Measurements from ENCODE around the gene CADM4. TPM values are rescaled to one million over a fixed set of nuclear protein-coding genes. Genes with fewer than 3 reads are reported as not detected.
"Not testable (repeated sequence)": the region's sequence is repeated elsewhere in the genome, so short reads cannot be mapped to it uniquely, and the experiment has no call there.

CADM4 gene
- total RNA-seq, 2 donors from 2014 or later = 0.22 to 0.61 TPM

DNA sequence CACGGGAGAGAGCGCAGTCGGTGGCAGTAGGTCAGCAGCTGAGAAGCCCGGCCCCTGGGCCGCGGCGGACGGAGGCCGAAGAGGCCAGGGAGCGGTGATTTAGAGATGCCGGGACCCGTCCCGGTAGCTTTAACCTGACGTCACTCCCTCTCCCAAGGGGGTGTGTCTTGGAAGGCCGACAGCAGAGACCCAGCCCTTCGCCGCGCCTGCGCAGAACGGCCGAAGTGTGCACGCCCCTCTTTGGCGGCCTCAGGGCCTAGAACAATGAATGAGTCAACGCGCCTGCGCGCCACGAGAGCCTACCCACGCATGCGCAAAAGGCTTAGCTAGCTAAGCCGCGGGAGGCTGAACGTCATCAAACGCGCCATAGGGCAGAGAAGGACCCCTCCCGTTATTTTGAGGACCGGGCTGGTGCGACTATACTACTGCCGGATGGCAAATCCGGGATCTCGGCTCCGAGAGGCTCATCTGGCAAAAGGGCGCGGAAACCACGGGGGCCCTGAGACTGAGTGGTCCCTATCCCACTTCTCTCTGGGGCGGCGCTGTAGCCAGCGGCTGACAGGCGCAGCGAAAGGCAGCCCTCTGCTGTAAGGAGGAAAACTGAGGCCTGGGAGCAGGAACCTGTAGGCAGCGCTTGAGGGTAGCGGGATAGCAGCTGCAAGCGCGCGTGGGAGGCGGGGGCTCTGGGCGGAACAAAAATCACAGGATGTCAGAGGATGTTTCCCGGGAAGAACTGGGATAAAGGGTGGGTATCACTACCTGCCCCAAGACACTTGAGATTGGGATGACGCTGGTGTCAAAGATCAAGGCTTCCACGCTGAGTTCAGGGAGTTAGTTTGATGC lies 43.4 kb downstream of the CADM4 start, which contains the start of the genes IRGQ and ZNF576:
TSS of gene IRGQ (minus strand) at position 136 of the 843 bp plus-strand sequence. CDS start 796 bp downstream, outside the sequence.
TSS of gene ZNF576 (plus strand) at position 597 of the 843 bp plus-strand sequence. CDS start 514 bp downstream, outside the sequence.
- H3K36me3 Mint-ChIP-seq (ENCODE audit: low read depth) = peaks cover 72% of the 10 kb centered on the region
- peaks cover 24% of the 10 kb centered on the region for H3K4me1 Mint-ChIP-seq
- H3K27ac Mint-ChIP-seq = peak within 1 kb of the TSS; percentile 99
- H3K4me3 Mint-ChIP-seq = peak within 1 kb of the TSS; percentile 94
- no peaks in the 10 kb centered on the region for H3K27me3 Mint-ChIP-seq
- ATAC-seq (replicated peaks) = peak; percentile 89
- no peaks in the 10 kb centered on the region for H3K9me3 Mint-ChIP-seq

DNA sequence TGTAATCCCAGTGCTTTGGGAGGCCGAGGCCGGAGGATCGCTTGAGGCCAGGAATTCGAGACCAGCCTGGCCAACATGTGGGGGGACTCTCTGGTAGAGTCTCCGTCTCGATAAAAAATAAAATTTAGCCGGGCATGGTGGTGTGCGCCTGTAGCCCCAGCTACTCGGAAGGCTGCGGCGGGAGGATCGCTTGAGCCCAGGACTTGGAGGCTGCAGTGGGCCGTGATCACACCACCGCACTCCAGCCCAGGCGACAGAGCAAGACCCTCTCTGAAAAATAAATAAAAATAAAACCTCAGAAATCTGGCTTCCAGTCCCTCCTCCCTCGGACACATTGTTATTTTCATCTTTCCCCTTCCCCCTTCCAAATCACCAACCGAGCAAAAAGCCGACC lies 44.0 kb downstream of the CADM4 start:
- H3K4me1 Mint-ChIP-seq = peaks cover 28% of the 10 kb centered on the region

DNA sequence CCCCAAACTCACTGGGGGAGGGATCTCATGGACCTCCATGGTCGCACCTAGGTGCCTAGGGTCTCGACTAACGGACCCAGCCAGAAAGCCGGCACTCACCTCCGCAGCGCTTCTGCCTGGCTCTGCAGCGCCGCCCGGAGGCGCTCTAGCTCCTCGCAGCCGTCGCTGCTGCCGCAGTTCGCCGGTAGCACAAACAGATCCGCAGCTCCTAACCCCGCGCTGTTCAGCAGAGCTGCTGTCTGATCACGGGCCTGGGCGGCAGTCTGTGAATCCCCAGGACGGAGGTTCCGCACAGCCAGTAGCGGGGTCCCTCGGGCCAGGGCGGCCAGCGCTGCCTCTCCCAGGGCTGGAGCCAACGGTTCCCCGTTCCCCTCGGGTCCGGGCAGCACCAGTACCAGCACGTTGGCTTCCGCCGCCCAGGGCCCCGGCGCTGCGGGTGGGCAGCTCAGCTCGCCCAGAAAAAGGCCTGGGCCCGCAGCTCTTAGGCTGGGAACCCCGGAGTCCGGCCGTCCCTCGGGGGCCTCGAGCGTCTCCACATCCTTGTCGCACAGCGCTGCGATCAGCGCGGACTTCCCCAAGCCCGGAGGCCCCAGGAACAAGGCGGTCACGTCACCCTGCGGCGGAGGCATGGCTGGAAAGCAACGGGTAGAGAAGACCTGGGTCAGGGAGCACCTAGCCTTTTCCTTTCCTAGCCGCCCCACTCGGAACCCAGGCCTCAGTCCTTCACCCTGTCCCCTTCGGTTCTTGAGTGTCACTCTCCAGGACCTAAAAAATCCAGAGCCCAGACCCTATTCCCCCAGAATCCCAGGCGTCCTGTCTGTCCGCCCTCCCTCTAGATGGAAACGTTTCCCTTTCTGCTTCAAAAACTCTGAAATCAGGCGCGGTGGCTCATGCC lies 44.7 kb downstream of the CADM4 start:
- Mint-ChIP-seq H3K4me3 (peak overlapping the region; percentile 94), H3K4me1 (peaks cover 31% of the 10 kb centered on the region), H3K27ac (peak overlapping the region; percentile 99), H3K27me3 (no peaks in the 10 kb centered on the region), H3K36me3 (ENCODE audit: low read depth) (peaks cover 73% of the 10 kb centered on the region), H3K9me3 (no peaks in the 10 kb centered on the region)
- peak; percentile 61 for ATAC-seq (replicated peaks)

More for the DNA sequence above, 44.0 kb downstream of the CADM4 start:
- Mint-ChIP-seq H3K27ac (peak overlapping the region; percentile 99), H3K9me3 (no peaks in the 10 kb centered on the region), H3K4me3 (peak overlapping the region; percentile 94), H3K27me3 (no peaks in the 10 kb centered on the region), H3K36me3 (ENCODE audit: low read depth) (peaks cover 75% of the 10 kb centered on the region)
- ATAC-seq (replicated peaks) = peak; percentile 11

DNA sequence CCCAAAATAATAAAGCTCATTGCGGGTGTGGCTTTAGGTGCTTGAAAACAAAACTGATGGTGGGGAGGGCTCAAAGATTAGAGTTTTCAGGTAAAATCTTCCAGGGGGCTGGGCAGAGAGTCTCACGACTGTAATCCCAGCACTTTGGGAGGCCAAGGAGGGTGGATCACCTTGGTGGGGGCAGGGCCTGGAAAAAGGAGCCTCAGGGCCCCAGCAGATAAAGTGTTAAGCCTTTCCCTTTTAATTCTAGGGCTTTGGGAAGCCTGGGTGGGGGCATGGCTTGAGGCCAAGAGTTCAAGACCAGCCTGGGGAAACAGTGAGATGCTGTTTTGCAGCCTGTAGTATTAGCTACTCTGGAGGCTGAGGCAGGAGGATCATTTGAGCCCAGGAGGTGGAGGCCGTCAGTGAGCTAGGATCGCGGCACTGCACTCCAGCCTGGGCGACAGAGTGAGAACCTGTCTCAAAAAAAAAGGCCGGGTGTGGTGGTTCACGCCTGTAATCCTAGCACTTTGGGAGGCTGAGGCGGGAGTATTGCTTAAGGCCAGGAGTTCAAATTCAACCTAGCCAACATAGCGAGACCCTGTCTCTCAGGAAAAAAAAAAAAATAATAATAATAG lies 45.5 kb downstream of the CADM4 start:
- Mint-ChIP-seq H3K36me3 (ENCODE audit: low read depth) (peaks cover 66% of the 10 kb centered on the region), H3K27ac (peak overlapping the region; percentile 99), H3K4me1 (peaks cover 31% of the 10 kb centered on the region), H3K9me3 (no peaks in the 10 kb centered on the region), H3K27me3 (no peaks in the 10 kb centered on the region), H3K4me3 (peak overlapping the region; percentile 94)
- ATAC-seq (replicated peaks) = no peak

DNA sequence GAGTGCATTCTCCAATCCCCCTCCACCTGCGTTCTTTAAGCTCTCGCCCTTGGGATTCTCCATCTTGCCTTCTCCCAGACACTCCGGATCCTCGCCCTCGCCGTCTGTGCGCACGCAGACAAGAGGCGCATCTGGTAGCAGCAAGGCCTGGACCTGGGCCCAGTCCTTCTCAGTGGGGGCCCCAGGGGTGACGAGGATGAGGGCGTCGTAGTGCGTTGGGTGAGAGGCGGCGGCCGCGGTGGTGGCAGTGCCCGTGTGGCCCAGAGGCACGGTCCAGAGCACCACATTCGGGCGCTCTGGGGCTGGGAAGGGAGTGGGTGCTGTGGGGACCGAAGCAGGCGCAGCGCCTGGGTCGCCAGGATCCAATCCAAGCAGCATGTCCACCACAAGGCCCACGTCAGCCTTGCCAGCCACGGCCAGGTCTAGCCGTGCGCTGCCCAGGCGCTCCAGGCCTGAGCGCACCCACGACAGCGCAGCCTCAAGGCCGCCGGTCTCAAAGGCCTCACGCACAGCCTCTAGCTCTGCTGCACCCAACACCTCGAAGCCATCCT lies 46.8 kb downstream of the CADM4 start:
- H3K9me3 Mint-ChIP-seq = no peaks in the 10 kb centered on the region
- peaks cover 27% of the 10 kb centered on the region for H3K4me1 Mint-ChIP-seq
- no peak for ATAC-seq (replicated peaks)
- no peaks in the 10 kb centered on the region for H3K27me3 Mint-ChIP-seq
- peak overlapping the region; percentile 43 for H3K27ac Mint-ChIP-seq
- H3K4me3 Mint-ChIP-seq = peak overlapping the region; percentile 94
- peaks cover 53% of the 10 kb centered on the region for H3K36me3 Mint-ChIP-seq (ENCODE audit: low read depth)

DNA sequence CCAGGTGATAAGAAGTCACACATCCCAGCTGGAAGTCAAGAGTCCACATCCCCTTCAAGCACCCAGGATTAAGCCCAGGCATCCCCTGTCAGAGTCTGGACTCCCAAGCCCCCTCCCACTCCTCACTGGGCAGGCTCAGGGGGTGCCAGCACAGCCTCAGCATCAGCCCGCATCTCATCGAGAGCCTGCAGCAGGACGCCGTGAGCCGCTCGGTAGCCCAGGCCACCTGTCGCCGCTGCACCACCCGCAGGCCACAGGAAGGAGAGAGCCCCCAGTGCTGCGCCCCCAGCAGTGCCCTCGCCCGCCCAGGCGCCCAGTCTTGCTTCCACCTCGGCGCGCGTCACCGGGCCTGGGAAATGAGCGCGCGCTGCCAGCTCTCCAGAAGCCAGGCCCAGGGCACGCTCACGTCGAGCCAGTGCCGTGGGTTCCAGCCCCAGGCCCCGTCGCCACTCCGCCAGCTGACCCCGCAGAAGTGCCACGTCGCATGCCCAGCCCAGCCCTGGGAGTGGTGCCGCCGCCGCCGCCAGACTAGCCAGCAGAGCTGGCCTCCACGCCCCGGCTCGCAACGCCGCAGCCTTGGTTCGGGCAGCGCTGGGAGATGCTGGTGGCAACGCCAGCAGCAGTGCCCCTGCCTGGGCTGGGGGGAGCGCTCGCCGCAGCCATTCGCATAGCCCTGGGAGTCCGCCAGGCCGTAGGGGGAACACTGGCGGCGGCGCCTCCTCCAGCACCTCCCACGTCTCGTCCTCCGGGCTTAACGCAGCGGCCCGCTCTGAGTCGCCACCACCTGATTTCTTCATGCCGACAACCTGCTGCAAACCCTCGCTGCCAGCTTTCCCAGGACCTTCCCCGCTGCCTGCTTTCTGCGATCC lies 47.5 kb downstream of the CADM4 start:
- Mint-ChIP-seq H3K27ac (no peak overlapping the region), H3K27me3 (no peaks in the 10 kb centered on the region), H3K9me3 (no peaks in the 10 kb centered on the region), H3K36me3 (ENCODE audit: low read depth) (peaks cover 49% of the 10 kb centered on the region), H3K4me1 (peaks cover 21% of the 10 kb centered on the region), H3K4me3 (no peak overlapping the region)
- no peak for ATAC-seq (replicated peaks)

DNA sequence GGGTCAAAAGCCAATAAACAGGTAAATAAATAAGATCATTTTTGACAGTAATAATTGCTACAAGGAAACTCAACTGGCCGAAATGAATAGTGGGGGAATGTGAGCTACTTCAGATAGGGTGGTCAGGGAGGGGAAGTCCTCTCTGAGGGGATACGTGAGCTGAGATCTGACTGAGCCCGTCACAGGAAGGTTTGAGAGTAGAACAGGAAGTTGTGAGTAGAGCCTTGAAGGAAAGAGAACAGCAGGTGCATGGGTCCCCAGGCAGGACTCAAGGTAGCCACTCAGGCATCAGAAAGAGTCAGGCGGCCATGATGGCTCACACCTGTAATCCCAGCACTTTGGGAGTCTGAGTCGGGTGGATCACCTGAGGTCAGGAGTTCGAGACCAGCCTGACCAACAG lies 50.0 kb downstream of the CADM4 start:
- H3K4me3 Mint-ChIP-seq = no peak overlapping the region
- H3K27me3 Mint-ChIP-seq = no peaks in the 10 kb centered on the region
- peaks cover 16% of the 10 kb centered on the region for H3K4me1 Mint-ChIP-seq
- no peak overlapping the region for H3K27ac Mint-ChIP-seq
- ATAC-seq (replicated peaks) = no peak
- H3K9me3 Mint-ChIP-seq = no peaks in the 10 kb centered on the region
- peaks cover 45% of the 10 kb centered on the region for H3K36me3 Mint-ChIP-seq (ENCODE audit: low read depth)

DNA sequence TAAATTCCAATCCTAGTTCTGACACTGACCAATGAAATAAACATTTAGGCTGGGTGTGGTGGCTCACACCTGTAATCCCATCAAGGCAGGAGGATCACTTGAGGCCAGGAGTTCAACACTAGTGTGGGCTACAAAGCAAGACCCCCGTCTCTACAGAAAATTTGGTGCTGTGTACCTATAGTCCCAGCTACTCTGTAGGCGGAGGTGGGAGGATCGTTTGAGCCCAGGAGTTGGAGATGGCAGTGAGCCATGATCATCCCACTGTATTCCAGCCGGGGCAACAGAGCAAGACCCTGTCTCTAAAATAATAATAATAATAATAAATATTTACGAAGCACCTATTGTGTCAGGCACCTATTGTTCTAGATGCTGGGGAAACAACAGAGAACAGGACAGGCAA lies 50.4 kb downstream of the CADM4 start:
- Mint-ChIP-seq H3K9me3 (no peaks in the 10 kb centered on the region), H3K4me3 (no peak overlapping the region), H3K36me3 (ENCODE audit: low read depth) (peaks cover 45% of the 10 kb centered on the region), H3K27me3 (no peaks in the 10 kb centered on the region), H3K4me1 (peaks cover 16% of the 10 kb centered on the region), H3K27ac (no peak overlapping the region)
- ATAC-seq (replicated peaks) = no peak

DNA sequence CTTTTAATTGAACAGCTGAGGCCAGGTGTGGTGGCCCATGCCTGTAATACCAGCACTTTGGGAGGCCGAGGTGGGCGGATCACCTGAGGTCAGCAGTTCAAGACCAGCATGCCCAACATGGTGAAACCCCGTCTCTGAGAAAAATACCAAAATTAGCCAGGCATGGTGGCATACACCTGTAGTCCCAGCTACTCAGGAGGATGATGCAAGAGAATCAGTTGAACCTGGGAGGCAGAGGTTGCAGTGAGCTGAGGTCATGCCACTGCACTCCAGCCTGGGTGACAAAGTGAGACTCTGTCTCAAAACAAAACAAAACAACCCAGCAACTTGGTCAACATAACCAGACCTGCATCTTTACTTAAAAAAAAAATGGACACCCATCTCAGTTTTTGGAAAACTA lies 52.6 kb downstream of the CADM4 start:
- H3K36me3 Mint-ChIP-seq (ENCODE audit: low read depth) = peaks cover 27% of the 10 kb centered on the region
- not testable (repeated sequence) for H3K27me3 Mint-ChIP-seq; H3K4me1 Mint-ChIP-seq; ATAC-seq (replicated peaks); H3K9me3 Mint-ChIP-seq; H3K27ac Mint-ChIP-seq; H3K4me3 Mint-ChIP-seq

DNA sequence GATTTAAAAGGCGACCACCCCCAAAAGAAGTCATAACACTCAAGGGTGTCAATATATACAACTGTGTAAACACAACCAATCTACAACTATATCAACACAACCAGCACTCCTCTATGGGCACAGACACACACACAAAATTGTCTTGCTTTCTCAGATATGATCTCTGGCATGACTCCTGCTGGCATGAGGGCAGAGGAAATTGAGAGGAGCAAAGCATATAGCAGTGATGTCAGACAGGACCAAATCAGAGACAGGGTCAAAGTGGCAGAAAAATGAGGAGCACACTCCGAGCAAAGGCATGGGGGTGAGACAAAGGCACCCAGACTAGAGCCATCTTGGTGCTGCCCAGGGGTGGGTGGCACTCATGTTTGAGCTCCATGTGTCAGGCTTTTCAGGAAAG lies 53.3 kb downstream of the CADM4 start:
- no peak overlapping the region for H3K4me3 Mint-ChIP-seq
- no peaks in the 10 kb centered on the region for H3K27me3 Mint-ChIP-seq
- no peaks in the 10 kb centered on the region for H3K9me3 Mint-ChIP-seq
- peaks cover 7% of the 10 kb centered on the region for H3K4me1 Mint-ChIP-seq
- no peak overlapping the region for H3K27ac Mint-ChIP-seq
- ATAC-seq (replicated peaks) = no peak
- H3K36me3 Mint-ChIP-seq (ENCODE audit: low read depth) = peaks cover 21% of the 10 kb centered on the region

DNA sequence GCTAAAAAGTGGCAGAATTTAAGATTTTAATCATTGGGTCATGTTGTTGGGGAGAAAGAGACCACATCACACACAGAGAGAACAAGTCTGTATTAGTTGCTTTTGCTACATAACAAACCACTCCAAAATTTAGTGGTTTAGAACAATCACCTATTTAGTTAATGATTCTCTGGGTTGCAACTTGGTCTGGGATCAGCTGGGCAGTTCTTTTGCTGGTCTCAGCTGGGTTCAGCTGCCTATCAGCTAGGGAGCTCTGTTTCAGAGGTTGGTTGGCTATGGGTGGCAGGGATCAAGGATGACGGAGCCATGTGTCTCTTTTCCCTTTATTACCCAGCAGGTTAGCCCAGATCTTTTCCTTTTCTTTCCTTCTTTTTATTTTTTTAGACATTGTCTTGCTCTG lies 55.2 kb downstream of the CADM4 start:
- H3K4me1 Mint-ChIP-seq = no peaks in the 10 kb centered on the region
- H3K27ac Mint-ChIP-seq = peak overlapping the region; percentile 76
- ATAC-seq (replicated peaks) = no peak
- H3K4me3 Mint-ChIP-seq = no peak overlapping the region
- no peaks in the 10 kb centered on the region for H3K9me3 Mint-ChIP-seq
- peaks cover 10% of the 10 kb centered on the region for H3K36me3 Mint-ChIP-seq (ENCODE audit: low read depth)
- H3K27me3 Mint-ChIP-seq = no peaks in the 10 kb centered on the region

DNA sequence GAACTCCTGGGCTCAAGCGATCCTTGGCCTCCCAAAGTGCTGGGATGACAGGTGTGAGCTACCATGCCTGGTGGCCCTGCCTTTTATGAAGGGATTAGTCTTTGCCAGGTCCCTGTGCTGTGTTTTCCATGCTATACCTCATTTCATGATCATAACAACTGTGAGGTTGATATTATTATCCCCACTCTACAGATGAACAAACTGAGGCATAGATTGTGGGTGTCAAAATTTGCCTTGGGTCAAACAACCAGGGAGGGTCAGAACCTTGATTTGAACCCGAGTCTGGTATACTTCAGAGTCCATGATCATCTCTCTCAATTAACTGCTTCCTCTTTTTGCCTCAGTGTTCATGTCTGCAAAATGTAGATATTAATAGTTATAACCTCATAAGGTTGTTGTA lies 57.2 kb downstream of the CADM4 start:
- Mint-ChIP-seq H3K27ac (no peak overlapping the region), H3K4me1 (peaks cover 5% of the 10 kb centered on the region), H3K4me3 (no peak overlapping the region), H3K27me3 (no peaks in the 10 kb centered on the region), H3K9me3 (no peaks in the 10 kb centered on the region), H3K36me3 (ENCODE audit: low read depth) (peaks cover 10% of the 10 kb centered on the region)
- no peak for ATAC-seq (replicated peaks)

DNA sequence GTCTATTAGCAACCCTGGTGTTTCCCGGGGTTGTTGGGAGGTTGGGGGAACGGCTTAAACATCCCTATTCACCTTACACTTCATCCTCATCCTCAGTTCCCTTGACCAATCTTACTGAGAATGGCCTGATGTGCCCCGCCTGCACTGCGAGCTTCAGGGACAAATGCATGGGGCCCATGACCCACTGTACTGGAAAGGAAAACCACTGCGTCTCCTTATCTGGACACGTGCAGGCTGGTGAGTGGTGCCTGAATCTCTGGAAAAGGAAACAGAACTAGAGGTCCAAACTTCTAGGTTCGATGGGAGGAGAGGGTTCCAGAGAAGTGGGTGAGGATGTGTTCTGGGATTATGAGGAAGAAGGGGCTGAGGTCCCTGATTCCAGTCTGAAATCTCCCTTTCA lies 58.2 kb downstream of the CADM4 start:
- H3K36me3 Mint-ChIP-seq (ENCODE audit: low read depth) = peaks cover 9% of the 10 kb centered on the region
- no peak overlapping the region for H3K27ac Mint-ChIP-seq
- ATAC-seq (replicated peaks) = no peak
- H3K4me3 Mint-ChIP-seq = peak overlapping the region; percentile 27
- no peaks in the 10 kb centered on the region for H3K27me3 Mint-ChIP-seq
- H3K9me3 Mint-ChIP-seq = no peaks in the 10 kb centered on the region
- peaks cover 5% of the 10 kb centered on the region for H3K4me1 Mint-ChIP-seq

Measured in activated T-helper 17 cell treated with anti-CD3 and anti-CD28 coated beads, Interleukin-2, amount 50 U/mL, for 72 hours (primary cell).